Lung (tissue), 12 donors: Measurements from ENCODE around the gene MYO3B. TPM values are rescaled to one million over a fixed set of nuclear protein-coding genes. Genes with fewer than 3 reads are reported as not detected.

Experiments used
- ATAC-seq: fragments of 200-7000 bp; cut with Tn5 transposase; one replicate; pipeline ENCODE4 v1.9.1; 2020; ENCODE audit warnings: moderate number of reproducible peaks; ENCODE audit not compliant: insufficient read depth, low FRiP score
- DNase-seq, 3 donors: peaks; one replicate each; pipeline ENCODE4 v3.0.0-alpha.2; 2013 to 2017
- H3K27ac ChIP-seq, 2 donors: one replicate each; pipeline ENCODE4 v1.5.1; 2013; ENCODE audit warnings: mild to moderate bottlenecking in 2 of 2, moderate library complexity in 2 of 2, control low read depth in 1 of 2, inconsistent platforms in 1 of 2, low read depth in 1 of 2, low read length in 1 of 2
- H3K27me3 ChIP-seq, 3 donors: one replicate each; pipeline ENCODE4 v1.5.1; 2013; ENCODE audit warnings: low read length in 2 of 3; ENCODE audit not compliant: control insufficient read depth in 3 of 3, insufficient read depth in 3 of 3
- H3K36me3 ChIP-seq, 4 donors: one replicate each; pipeline ENCODE4 v1.5.1; 2013; ENCODE audit warnings: low read length in 4 of 4, mild to moderate bottlenecking in 1 of 4, moderate library complexity in 1 of 4; ENCODE audit not compliant: control insufficient read depth in 4 of 4, insufficient read depth in 4 of 4
- H3K4me1 ChIP-seq, 5 donors: one replicate each; pipeline ENCODE4 v1.5.1; 2013; ENCODE audit warnings: low read length in 5 of 5, mild to moderate bottlenecking in 2 of 5, moderate library complexity in 1 of 5; ENCODE audit not compliant: control insufficient read depth in 5 of 5, insufficient read depth in 5 of 5
- H3K4me3 ChIP-seq: one replicate; pipeline ENCODE4 v1.5.1; 2013; ENCODE audit warnings: mild to moderate bottlenecking, control low read depth, moderate library complexity
- H3K9ac ChIP-seq, 2 donors: one replicate each; pipeline ENCODE4 v1.5.1; 2013; ENCODE audit warnings: low read length in 2 of 2, control low read depth in 1 of 2; ENCODE audit not compliant: insufficient read depth in 1 of 2
- H3K9me3 ChIP-seq, 4 donors: one replicate each; pipeline ENCODE4 v1.5.1; 2013; ENCODE audit warnings: low read length in 3 of 4, mild to moderate bottlenecking in 1 of 4, moderate library complexity in 1 of 4; ENCODE audit not compliant: control insufficient read depth in 4 of 4, insufficient read depth in 3 of 4
- CTCF ChIP-seq: IDR thresholded peaks from 2 replicates; pipeline ENCODE4 v1.5.1; 2012; ENCODE audit warnings: mild to moderate bottlenecking; ENCODE audit errors: control extremely low read depth, extremely low read depth
- WGBS, 2 donors: extraction: QIAGEN DNeasy Blood & Tissue Kit; methylation state at CpG; one replicate each; pipeline ENCODE4 v1.1.7; 2013; 5-methylcytosine and 5-hydroxymethylcytosine counted together
- polyA plus RNA-seq, 2 donors: library from polyadenylated mRNA; stranded (reverse); fragments of 200-250 nt; gene quantifications; one replicate each; pipeline ENCODE4 v1.2.1, GENCODE V29; 2013
- total RNA-seq, 2 donors: library from RNA; depleted of rRNA in 1 of 2; stranded (reverse); fragments of >200 nt in 1 of 2; gene quantifications; one replicate each; pipeline ENCODE4 v1.2.1, GENCODE V29; 2014 to 2021
- donor health status: control.
- donor health status: control.
- donor health status: Bipolar disorder and iron deficiency.
- donor health status: healthy.
- donor health status: DM: yes; HTN: yes; CAD: no.

Gene MYO3B
- total and polyA plus RNA-seq, 4 donors = 0.03 to 0.82 (median 0.05) TPM; not detected in 1

GRCh38 chr2:170660409-170660808 lies 482.5 kb downstream of the MYO3B start:
- Histone ChIP-seq H3K9ac (no peak overlapping the region), H3K27ac (no peak overlapping the region), H3K4me1 (peaks cover 0 to 7% (median 0%) of the 10 kb centered on the region in 5 donors), H3K27me3 (no peaks in the 10 kb centered on the region), H3K4me3 (no peak overlapping the region), H3K9me3 (no peaks in the 10 kb centered on the region), H3K36me3 (no peaks in the 10 kb centered on the region)
- ATAC-seq (no peak), DNase-seq (peak; percentile 56 to 85 (median 69))
- TF ChIP-seq CTCF = no peak
- 30 to 66% methylated on average over 1 of the region's 1 CpG for WGBS, 2 donors

GRCh38 chr2:170665743-170666142 lies 487.8 kb downstream of the MYO3B start:
- Histone ChIP-seq H3K36me3 (no peaks in the 10 kb centered on the region), H3K27me3 (no peaks in the 10 kb centered on the region), H3K9me3 (no peaks in the 10 kb centered on the region), H3K4me1 (peaks cover 0 to 2% (median 0%) of the 10 kb centered on the region in 5 donors), H3K9ac (no peak overlapping the region), H3K27ac (no peak overlapping the region), H3K4me3 (no peak overlapping the region)
- 83 to 93% methylated on average over 5 of the region's 5 CpGs for WGBS, 2 donors
- DNase-seq (no peak), ATAC-seq (no peak)
- no peak for TF ChIP-seq CTCF

GRCh38 chr2:170669909-170670308 lies 492.0 kb downstream of the MYO3B start:
- no peaks in the 10 kb centered on the region for H3K4me1 ChIP-seq
- H3K27me3 ChIP-seq = no peaks in the 10 kb centered on the region
- DNase-seq = no peak
- TF ChIP-seq CTCF = no peak
- H3K27ac ChIP-seq = no peak overlapping the region
- no peak for ATAC-seq
- H3K9ac ChIP-seq = no peak overlapping the region
- no peak overlapping the region for H3K4me3 ChIP-seq
- WGBS, 2 donors = 94 to 95% methylated on average over 3 of the region's 3 CpGs
- H3K9me3 ChIP-seq = no peaks in the 10 kb centered on the region
- no peaks in the 10 kb centered on the region for H3K36me3 ChIP-seq

- WGBS, 2 donors = 92 to 96% methylated on average over 2 of the region's 2 CpGs
- no peaks in the 10 kb centered on the region for H3K9me3 ChIP-seq
- TF ChIP-seq CTCF = no peak
- no peak overlapping the region for H3K27ac ChIP-seq
- no peaks in the 10 kb centered on the region for H3K27me3 ChIP-seq
- H3K36me3 ChIP-seq = no peaks in the 10 kb centered on the region
- H3K4me1 ChIP-seq = no peaks in the 10 kb centered on the region
- no peak overlapping the region for H3K9ac ChIP-seq
- H3K4me3 ChIP-seq = no peak overlapping the region
- ATAC-seq (no peak), DNase-seq (no peak)
Measured at GRCh38 chr2:170670651-170671050, 492.7 kb downstream of the MYO3B start.
